ENCODE data around the gene CDK5.

CDK5 gene

DNA sequence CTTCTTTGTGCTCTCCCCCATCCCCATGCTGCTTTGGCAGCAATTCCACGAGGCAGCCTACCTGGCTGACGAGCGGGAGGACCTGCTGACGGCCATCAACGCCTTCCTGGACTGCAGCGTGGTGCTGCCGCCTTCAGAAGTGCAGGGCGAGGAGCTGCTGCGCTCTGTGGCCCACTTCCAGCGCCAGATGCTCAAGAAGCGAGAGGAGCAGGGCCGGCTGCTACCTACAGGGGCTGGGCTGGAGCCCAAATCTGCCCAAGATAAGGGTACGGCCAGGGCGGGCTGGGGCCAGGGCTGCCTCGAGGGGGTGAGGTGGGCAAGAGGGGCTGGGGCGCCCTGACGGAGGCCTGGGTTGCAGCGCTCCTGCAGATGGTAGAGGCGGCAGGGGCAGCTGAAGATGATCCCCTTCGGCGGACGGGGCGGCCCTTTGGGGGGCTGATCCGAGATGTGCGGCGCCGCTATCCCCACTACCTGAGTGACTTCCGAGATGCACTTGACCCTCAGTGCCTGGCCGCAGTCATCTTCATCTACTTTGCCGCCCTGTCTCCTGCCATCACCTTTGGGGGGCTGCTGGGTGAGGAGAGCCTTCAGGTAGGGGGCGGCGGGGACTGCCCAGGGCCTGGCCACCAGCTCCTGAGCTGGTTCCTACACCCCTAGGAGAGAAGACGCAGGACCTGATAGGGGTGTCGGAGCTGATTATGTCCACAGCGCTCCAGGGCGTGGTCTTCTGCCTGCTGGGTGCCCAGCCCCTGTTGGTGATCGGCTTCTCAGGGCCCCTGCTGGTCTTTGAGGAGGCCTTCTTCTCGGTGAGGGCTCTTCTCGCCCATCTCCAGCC, 13.6 kb upstream of the CDK5 start:
- H3K9me3 Mint-ChIP-seq: no peaks in the 10 kb centered on the region
- no peak overlapping the region for H3K27ac Mint-ChIP-seq
- H3K4me3 Mint-ChIP-seq: no peak overlapping the region
- DNase-seq: no peak
- peaks cover 81% of the 10 kb centered on the region for H3K36me3 Mint-ChIP-seq (ENCODE audit: low read depth)
- H3K27me3 Mint-ChIP-seq: no peaks in the 10 kb centered on the region
- H3K4me1 Mint-ChIP-seq (ENCODE audit: low read depth): no peaks in the 10 kb centered on the region

DNA sequence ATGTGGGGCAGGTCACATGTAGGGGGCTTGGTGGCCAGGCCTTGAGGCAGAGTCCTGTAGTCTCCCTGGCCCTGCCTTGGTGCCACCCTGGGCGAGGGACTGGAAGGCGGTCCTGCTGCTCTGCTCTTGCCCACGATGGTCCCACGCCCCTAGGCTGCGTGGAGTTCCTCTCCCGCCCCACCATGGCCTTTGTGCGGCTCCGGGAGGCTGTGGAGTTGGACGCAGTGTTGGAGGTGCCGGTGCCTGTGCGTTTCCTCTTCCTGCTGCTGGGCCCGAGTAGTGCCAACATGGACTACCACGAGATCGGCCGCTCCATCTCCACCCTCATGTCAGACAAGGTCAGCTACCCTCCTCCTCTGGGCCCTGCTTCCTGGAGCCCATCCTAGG, 12.9 kb upstream of the CDK5 start:
- Mint-ChIP-seq H3K4me3 (no peak overlapping the region), H3K36me3 (ENCODE audit: low read depth) (peaks cover 78% of the 10 kb centered on the region), H3K27ac (no peak overlapping the region), H3K27me3 (no peaks in the 10 kb centered on the region), H3K9me3 (no peaks in the 10 kb centered on the region), H3K4me1 (ENCODE audit: low read depth) (no peaks in the 10 kb centered on the region)
- no peak for DNase-seq

DNA sequence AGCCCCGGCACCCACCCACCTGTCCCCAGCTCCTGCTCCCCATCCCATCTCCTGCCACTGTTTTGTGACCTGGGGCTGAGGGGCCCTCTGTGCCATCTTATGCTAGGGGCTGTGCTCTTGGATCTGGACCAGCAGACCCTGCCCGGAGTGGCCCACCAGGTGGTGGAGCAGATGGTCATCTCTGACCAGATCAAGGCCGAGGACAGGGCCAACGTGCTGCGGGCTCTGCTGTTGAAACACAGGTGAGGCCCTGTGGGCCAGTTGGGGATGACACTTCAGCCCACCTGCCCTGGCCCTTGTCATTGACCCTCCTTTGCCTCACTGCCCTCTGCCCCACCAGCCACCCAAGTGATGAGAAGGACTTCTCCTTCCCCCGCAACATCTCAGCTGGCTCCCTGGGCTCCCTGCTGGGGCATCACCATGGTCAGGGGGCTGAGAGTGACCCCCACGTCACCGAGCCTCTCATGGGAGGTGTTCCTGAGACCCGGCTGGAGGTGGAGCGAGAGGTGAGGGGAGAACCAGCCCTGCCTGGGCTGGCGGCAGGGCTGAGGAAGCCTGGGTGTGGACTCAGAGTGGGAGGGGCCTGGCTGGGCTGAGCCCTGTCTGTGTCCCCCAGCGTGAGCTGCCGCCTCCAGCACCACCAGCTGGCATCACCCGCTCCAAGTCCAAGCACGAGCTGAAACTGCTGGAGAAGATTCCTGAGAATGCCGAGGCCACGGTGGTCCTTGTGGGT, 12.3 kb upstream of the CDK5 start:
- no peaks in the 10 kb centered on the region for H3K27me3 Mint-ChIP-seq
- no peak overlapping the region for H3K27ac Mint-ChIP-seq
- no peaks in the 10 kb centered on the region for H3K9me3 Mint-ChIP-seq
- peaks cover 79% of the 10 kb centered on the region for H3K36me3 Mint-ChIP-seq (ENCODE audit: low read depth)
- DNase-seq: no peak
- H3K4me3 Mint-ChIP-seq: no peak overlapping the region
- no peaks in the 10 kb centered on the region for H3K4me1 Mint-ChIP-seq (ENCODE audit: low read depth)

DNA sequence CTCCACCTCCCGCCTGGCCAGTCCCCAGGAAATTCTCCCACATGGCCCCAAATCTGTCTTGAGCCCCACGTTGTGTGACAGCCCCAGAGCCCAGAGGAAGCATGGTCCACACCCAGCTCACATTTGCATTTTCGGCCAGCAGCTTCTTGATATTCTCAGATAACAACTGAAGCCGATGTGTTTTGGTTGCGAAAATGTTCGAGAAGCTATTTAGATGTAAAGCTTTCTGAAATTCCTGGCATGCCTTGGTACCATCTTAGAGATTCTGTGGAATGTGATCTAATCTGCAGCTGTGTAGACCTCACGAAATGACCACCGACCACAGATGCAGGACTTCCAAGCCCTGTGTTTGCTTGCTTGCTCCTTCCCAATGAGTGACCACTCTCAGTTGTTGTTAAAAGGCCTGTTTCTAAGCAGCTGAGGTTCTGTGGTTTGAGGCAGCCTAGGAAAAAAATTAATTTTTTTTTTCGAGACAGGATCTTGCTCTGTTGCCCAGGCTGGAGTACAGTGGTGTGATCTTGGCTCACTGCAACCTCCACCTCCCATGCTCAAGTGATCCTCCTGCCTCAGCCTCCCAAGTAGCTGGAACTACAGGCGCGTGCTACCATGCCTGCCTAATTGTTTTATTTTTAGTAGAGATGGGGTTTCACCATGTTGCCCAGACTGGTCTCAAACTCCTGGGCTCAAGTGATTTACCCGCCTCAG, 10.5 kb upstream of the CDK5 start:
- Mint-ChIP-seq H3K27me3 (no peaks in the 10 kb centered on the region), H3K36me3 (ENCODE audit: low read depth) (peaks cover 81% of the 10 kb centered on the region), H3K4me3 (no peak overlapping the region), H3K4me1 (ENCODE audit: low read depth) (no peaks in the 10 kb centered on the region), H3K9me3 (no peaks in the 10 kb centered on the region), H3K27ac (no peak overlapping the region)
- DNase-seq: no peak

DNA sequence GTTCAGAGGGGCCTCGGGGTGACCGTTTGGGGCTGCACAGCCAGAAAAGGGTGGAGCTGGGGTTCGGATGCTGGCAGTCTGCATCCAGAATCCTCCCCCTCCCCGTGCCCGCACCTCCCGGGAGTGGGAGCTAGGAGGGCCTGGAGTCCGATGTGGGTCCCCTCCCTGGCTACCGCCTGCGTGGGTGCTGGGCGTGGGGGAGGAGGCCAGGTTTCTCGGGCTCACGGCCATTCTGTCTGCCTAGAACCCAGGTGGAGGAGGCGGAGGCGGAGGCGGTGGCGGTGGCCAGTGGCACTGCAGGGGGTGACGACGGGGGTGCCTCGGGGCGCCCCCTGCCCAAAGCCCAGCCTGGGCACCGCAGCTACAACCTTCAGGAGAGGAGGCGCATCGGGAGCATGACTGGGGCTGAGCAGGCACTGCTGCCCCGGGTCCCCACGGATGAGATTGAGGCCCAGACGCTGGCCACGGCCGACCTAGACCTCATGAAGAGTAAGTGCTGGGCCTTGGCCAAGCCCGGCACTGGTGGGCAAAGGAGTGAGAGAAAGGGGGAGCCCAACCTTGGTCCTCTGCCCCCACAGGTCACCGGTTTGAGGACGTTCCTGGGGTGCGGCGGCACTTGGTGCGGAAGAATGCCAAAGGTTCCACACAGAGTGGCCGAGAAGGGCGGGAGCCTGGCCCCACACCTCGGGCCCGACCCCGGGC, 8.7 kb upstream of the CDK5 start:
- peaks cover 78% of the 10 kb centered on the region for H3K36me3 Mint-ChIP-seq (ENCODE audit: low read depth)
- no peak for DNase-seq
- H3K27me3 Mint-ChIP-seq: no peaks in the 10 kb centered on the region
- H3K4me1 Mint-ChIP-seq (ENCODE audit: low read depth): peaks cover 5% of the 10 kb centered on the region
- no peak overlapping the region for H3K4me3 Mint-ChIP-seq
- no peak overlapping the region for H3K27ac Mint-ChIP-seq
- no peaks in the 10 kb centered on the region for H3K9me3 Mint-ChIP-seq

DNA sequence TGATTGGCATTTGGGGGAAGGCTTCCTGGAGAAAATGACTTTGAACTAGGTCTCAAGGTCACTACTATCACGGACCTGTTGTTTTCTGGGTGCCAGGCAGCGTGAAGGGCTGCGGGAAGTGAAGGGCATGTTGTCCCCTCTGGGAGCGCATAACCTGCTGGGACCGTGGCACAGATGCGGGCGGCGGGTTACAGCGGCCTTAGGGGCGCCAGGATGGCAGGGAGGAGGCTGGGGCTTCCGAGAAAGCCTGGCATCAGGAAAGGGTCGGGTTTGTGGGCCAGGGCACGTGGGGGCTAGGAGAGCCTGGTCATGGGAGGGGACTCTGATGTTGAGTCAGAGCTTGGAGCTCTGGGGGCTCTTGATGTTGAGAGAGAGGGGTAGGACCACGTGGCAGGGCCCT, 7.8 kb upstream of the CDK5 start:
- Mint-ChIP-seq H3K27me3 (no peaks in the 10 kb centered on the region), H3K9me3 (no peaks in the 10 kb centered on the region), H3K36me3 (ENCODE audit: low read depth) (peaks cover 69% of the 10 kb centered on the region), H3K4me1 (ENCODE audit: low read depth) (peaks cover 13% of the 10 kb centered on the region), H3K4me3 (no peak overlapping the region), H3K27ac (no peak overlapping the region)
- no peak for DNase-seq

DNA sequence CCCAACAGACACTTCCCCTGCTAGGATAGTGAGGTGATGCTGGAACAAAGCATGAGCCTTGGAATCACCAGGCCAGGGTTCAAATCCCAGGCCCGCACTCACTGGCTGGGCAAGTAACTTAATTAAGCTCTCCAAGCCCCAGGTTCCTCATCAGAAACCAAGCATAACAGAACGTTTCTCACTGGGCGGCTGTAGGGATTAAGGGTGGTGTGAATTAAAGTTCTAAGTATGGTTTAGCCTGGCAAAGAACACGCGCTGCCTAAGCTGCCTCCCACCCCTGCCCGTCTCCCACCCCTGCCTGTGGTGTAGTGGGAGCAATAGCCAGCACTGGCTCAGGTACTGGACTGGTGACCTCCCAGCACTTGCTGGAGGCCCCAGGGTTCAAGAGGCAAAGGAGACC, 7.3 kb upstream of the CDK5 start:
- Mint-ChIP-seq H3K27me3 (no peaks in the 10 kb centered on the region), H3K27ac (no peak overlapping the region), H3K9me3 (no peaks in the 10 kb centered on the region), H3K36me3 (ENCODE audit: low read depth) (peaks cover 69% of the 10 kb centered on the region), H3K4me3 (no peak overlapping the region), H3K4me1 (ENCODE audit: low read depth) (peaks cover 14% of the 10 kb centered on the region)
- DNase-seq: no peak

DNA sequence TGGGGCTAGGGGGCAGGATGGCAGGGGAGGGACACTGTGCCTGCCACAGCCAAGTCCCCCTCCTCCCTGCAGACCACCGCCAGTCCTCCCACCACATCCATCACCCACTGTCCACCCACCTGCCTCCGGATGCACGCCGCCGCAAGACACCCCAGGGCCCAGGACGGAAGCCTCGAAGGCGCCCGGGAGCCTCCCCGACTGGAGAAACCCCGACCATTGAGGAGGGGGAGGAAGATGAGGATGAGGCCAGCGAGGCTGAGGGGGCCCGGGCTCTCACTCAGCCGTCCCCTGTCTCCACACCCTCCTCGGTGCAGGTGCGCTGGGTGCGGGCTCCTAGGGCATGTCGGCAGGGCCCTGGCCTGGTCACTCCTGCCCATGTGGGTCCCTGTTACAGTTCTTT, 6.8 kb upstream of the CDK5 start:
- no peak overlapping the region for H3K4me3 Mint-ChIP-seq
- peaks cover 14% of the 10 kb centered on the region for H3K4me1 Mint-ChIP-seq (ENCODE audit: low read depth)
- H3K36me3 Mint-ChIP-seq (ENCODE audit: low read depth): peaks cover 65% of the 10 kb centered on the region
- H3K27me3 Mint-ChIP-seq: no peaks in the 10 kb centered on the region
- no peaks in the 10 kb centered on the region for H3K9me3 Mint-ChIP-seq
- H3K27ac Mint-ChIP-seq: no peak overlapping the region
- no peak for DNase-seq

DNA sequence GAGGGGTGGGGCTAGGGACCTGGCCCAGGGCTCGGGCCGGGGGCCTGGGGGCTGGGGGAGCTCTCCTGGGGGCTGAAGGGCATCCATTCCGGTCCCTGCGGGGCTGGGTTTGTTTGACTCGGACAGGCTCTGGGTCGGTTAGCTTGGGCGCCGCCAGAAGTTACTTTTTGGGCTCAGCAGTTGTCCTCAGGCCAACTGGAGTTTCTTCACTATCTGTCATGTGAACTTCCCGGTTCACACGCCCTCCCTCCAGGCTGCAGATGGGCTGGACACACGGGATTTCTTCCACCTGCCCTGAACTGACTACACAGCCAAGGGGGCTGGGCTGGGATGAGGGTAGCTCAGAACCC, 5.5 kb upstream of the CDK5 start:
- peaks cover 58% of the 10 kb centered on the region for H3K36me3 Mint-ChIP-seq (ENCODE audit: low read depth)
- H3K27ac Mint-ChIP-seq: no peak overlapping the region
- H3K9me3 Mint-ChIP-seq: no peaks in the 10 kb centered on the region
- peaks cover 25% of the 10 kb centered on the region for H3K4me1 Mint-ChIP-seq (ENCODE audit: low read depth)
- no peak for DNase-seq
- H3K27me3 Mint-ChIP-seq: no peaks in the 10 kb centered on the region
- H3K4me3 Mint-ChIP-seq: no peak overlapping the region

DNA sequence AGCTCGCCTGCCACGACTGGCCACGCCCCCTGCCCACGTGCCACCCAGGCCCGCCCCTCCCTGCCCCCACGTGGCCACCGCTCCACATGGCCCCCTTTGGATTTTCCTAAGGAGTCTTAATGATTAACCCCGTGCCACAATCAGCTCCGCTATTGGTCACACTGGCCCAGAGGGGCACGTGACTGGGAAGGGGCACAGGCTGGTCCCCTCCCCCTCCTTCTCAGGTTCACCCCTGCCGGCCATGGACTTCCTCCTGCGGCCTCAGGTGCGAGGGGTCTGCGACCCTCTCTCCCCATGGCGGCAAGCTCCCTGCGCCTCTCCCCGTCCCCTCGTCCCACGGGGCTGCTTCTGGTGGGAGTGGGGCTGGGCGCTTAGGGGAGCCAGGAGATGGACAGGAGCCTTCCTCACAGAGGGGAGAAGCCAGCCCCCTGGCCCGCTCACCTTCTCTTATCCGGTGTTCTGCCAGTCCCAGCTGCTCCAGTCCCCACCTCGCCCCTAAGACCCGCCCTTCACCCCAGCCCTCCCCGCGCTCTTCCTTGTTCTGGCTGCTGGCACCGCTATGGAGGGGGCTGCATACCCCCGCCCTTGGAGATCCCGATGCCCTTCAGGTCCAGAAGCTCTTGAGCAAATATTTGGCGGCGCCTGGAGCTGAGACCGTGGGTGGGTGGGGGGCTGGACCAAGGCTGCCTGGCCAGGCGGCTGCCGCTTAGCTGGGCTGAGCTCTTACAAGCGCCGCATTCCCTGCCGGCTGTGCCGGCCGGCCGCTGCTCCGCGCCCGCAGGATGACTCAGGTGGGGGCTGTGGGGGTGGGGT, 4.9 kb upstream of the CDK5 start:
- Mint-ChIP-seq H3K4me3 (no peak overlapping the region), H3K9me3 (no peaks in the 10 kb centered on the region), H3K27me3 (no peaks in the 10 kb centered on the region), H3K36me3 (ENCODE audit: low read depth) (peaks cover 52% of the 10 kb centered on the region), H3K4me1 (ENCODE audit: low read depth) (peaks cover 25% of the 10 kb centered on the region), H3K27ac (no peak overlapping the region)
- no peak for DNase-seq

DNA sequence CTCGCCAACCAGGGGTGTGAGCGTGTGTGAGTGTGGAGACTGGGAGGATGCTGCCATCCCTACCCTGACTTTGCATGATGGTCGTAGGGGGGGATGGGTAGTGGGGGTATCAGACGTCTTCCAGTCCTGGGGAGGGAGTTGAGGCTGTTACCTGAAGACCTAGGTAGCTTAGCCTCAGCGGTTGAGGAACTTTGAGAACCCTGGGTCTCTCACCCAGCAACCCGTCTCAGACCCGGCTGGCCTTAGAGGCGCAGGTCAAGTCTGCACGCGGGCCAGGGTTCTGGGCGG, 4.4 kb upstream of the CDK5 start:
- H3K4me3 Mint-ChIP-seq: peak overlapping the region; percentile 94
- peak overlapping the region; percentile 11 for H3K27ac Mint-ChIP-seq
- no peaks in the 10 kb centered on the region for H3K27me3 Mint-ChIP-seq
- peaks cover 30% of the 10 kb centered on the region for H3K4me1 Mint-ChIP-seq (ENCODE audit: low read depth)
- peaks cover 48% of the 10 kb centered on the region for H3K36me3 Mint-ChIP-seq (ENCODE audit: low read depth)
- DNase-seq: no peak
- H3K9me3 Mint-ChIP-seq: no peaks in the 10 kb centered on the region

DNA sequence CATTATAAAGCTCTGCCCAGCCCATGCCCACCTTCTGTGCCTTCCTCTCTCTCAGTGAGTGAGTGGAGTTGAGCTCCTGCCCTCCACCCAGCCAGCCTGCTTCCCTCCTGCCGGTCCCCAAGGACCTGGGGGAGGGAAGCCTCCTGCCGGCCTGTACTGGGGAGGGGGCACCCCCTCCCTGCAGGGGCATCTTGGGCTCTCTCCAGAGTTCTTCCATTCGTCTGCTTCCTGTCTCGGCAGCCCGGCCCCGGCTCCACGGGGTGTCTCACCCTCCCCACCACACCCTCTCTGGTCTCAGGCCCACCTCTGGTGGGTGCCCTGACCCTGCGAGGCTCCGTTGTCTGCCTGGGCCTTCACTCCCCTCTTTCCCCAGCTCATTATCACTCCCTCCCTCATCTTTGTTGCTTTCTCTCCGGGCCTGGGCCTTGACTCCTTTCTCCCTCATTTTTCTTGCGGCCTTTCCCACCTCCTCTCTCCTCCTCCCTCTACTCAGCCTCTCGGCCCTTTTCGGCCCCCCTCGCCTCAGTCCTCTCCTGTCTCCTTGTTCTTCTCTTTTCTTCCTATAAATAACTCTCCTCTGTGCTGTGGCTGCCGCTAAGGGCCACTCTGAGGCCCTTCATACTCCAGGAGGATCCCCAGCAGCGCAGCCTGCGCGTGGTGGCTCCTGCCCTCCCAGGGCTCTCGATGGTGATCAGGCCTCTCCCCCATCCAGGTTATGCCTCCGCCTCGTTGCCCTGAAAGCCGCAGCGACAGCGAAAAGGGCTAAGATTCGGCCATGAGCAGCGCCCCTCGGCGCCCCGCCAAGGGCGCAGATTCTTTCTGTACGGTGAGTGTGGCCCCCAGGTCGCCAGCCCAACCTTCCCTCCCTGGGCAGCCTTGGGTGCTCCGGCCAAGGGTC, 3.8 kb upstream of the CDK5 start:
- DNase-seq: no peak
- Mint-ChIP-seq H3K27ac (peak overlapping the region; percentile 57), H3K36me3 (ENCODE audit: low read depth) (peaks cover 43% of the 10 kb centered on the region), H3K4me3 (peak overlapping the region; percentile 94), H3K9me3 (no peaks in the 10 kb centered on the region), H3K27me3 (no peaks in the 10 kb centered on the region), H3K4me1 (ENCODE audit: low read depth) (peaks cover 36% of the 10 kb centered on the region)

DNA sequence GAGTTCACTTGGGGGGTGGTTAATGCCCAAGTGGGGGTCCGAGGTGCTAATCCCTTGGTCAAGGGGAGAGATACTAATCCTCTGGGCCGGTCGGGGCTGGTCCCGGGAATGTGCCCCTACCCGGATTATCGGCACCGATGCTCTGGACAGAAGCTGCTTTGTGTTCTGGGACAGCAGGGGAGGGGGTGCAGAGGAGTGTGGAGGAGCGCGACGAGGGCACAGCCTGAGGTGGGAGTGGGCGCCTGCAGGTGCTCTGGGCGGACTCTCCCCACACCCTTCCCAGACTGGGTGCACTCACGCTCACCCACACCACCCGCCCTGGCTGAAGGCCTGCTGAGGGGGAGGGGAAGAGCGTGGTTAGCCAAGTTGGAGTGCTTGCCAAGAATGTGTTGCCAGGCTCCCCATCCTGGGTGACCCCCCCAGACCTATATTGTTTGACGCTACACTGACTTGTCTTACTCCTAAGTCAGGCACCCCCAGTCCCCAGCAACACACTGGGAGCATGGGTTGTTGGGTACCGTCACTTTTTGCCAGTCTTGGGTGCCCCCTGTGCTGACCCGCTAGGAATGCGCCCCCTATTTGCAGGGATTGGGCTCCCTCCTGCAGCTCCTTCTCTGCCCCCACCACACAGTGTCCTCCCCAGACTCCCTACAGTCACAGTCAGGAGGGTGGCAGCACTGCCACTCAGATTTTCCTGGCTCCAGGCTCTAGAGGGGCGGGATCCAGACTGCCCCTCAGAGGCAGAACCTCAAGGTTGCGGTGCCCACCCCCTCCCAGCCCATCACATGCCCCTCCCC, 2.9 kb upstream of the CDK5 start:
- DNase-seq: peak; percentile 48
- Mint-ChIP-seq H3K4me3 (peak overlapping the region; percentile 94), H3K9me3 (no peaks in the 10 kb centered on the region), H3K36me3 (ENCODE audit: low read depth) (peaks cover 39% of the 10 kb centered on the region), H3K27me3 (no peaks in the 10 kb centered on the region), H3K4me1 (ENCODE audit: low read depth) (peaks cover 36% of the 10 kb centered on the region), H3K27ac (peak overlapping the region; percentile 80)

All from activated T-cell treated with anti-CD3 and anti-CD28 coated beads, Interleukin-2, amount 50 U/mL, for 24 hours (primary cell).